Neural progenitor cell (in vitro differentiated cells): ENCODE results near the gene BRSK2. TPM values are rescaled to one million over a fixed set of nuclear protein-coding genes. Genes with fewer than 3 reads are reported as not detected.

Experiments used
- DNase-seq: peaks from one replicate; pipeline ENCODE4 v3.0.0-alpha.2; 2016; ENCODE audit warnings: low spot score
- H2AFZ ChIP-seq: fragments of 200-600 bp; sonication (generic); replicated peaks from 2 replicates; pipeline ENCODE4 v1.6.1; 2016; ENCODE audit warnings: antibody characterized with exemption
- H3F3A ChIP-seq: fragments of 200-600 bp; sonication (generic); 2 replicates; pipeline ENCODE4 v1.6.1; 2016; ENCODE audit warnings: antibody characterized with exemption, low read depth
- H3K27ac ChIP-seq: fragments of 200-600 bp; sonication (generic); 2 replicates; pipeline ENCODE4 v1.5.1; 2016; ENCODE audit warnings: mild to moderate bottlenecking
- H3K27me3 ChIP-seq: fragments of 200-600 bp; sonication (generic); 2 replicates; pipeline ENCODE4 v1.6.1; 2016; ENCODE audit warnings: mild to moderate bottlenecking, moderate library complexity
- H3K36me3 ChIP-seq: fragments of 200-600 bp; sonication (generic); 2 replicates; pipeline ENCODE4 v1.5.1; 2016
- H3K4me1 ChIP-seq: fragments of 200-600 bp; sonication (generic); 2 replicates; pipeline ENCODE4 v1.6.1; 2016; ENCODE audit warnings: mixed run types
- H3K4me2 ChIP-seq: fragments of 200-600 bp; sonication (generic); 2 replicates; pipeline ENCODE4 v1.6.1; 2016
- H3K4me3 ChIP-seq: fragments of 200-600 bp; sonication (generic); 2 replicates; pipeline ENCODE4 v1.5.1; 2016
- H3K79me2 ChIP-seq: fragments of 200-600 bp; sonication (generic); 2 replicates; pipeline ENCODE4 v1.6.1; 2016; ENCODE audit warnings: low read depth
- H3K9ac ChIP-seq: fragments of 200-600 bp; sonication (generic); 2 replicates; pipeline ENCODE4 v1.6.1; 2016
- H3K9me3 ChIP-seq: fragments of 200-600 bp; sonication (generic); 2 replicates; pipeline ENCODE4 v1.5.1; 2016; ENCODE audit warnings: low read depth
- H4K20me1 ChIP-seq: fragments of 200-600 bp; sonication (generic); 2 replicates; pipeline ENCODE4 v1.6.1; 2016; ENCODE audit warnings: low read depth
- H3K27ac Mint-ChIP-seq: 3 replicates; pipeline ENCODE4 v1.8.0; 2021; ENCODE audit warnings: mixed read lengths
- H3K27me3 Mint-ChIP-seq: 2 replicates; pipeline ENCODE4 v1.8.0; 2022; ENCODE audit warnings: low read depth, mild to moderate bottlenecking, inconsistent platforms, moderate library complexity, mixed read lengths; ENCODE audit not compliant: insufficient read depth
- H3K36me3 Mint-ChIP-seq: 3 replicates; pipeline ENCODE4 v1.8.0; 2021; ENCODE audit warnings: mixed read lengths
- H3K4me1 Mint-ChIP-seq: 3 replicates; pipeline ENCODE4 v1.8.0; 2021; ENCODE audit warnings: mixed read lengths
- H3K4me3 Mint-ChIP-seq: 3 replicates; pipeline ENCODE4 v1.8.0; 2021; ENCODE audit warnings: mild to moderate bottlenecking, moderate library complexity, mixed read lengths
- H3K9me3 Mint-ChIP-seq: 3 replicates; pipeline ENCODE4 v1.8.0; 2020; ENCODE audit warnings: mixed read lengths
- CTCF ChIP-seq: fragments of 200-600 bp; sonication (generic); IDR thresholded peaks from 2 replicates; pipeline ENCODE4 v1.5.1; 2017; ENCODE audit warnings: antibody characterized with exemption, mild to moderate bottlenecking
- EZH2 ChIP-seq: fragments of 200-600 bp; sonication (generic); IDR thresholded peaks from 2 replicates; pipeline ENCODE4 v1.6.1; 2017; ENCODE audit warnings: antibody characterized with exemption, mild to moderate bottlenecking, moderate library complexity
- EZH2phosphoT487 ChIP-seq: fragments of 200-600 bp; sonication (generic); IDR thresholded peaks from 2 replicates; pipeline ENCODE4 v1.6.1; 2017; ENCODE audit warnings: antibody characterized with exemption
- total RNA-seq: library from RNA; depleted of rRNA; stranded (reverse); fragments of >200 nt; gene quantifications from 2 replicates; pipeline ENCODE4 v1.2.3, GENCODE V29; 2015; ENCODE audit warnings: low replicate concordance

The BRSK2 gene
- total RNA-seq, 1 donor from 2014 or later = 8.2 TPM

GRCh38 chr11:1454576-1454975 lies 64.8 kb downstream of the BRSK2 start:
- H3K27ac ChIP-seq = no peak overlapping the region
- no peaks in the 10 kb centered on the region for H3F3A ChIP-seq
- H4K20me1 ChIP-seq = peaks cover 17% of the 10 kb centered on the region
- TF ChIP-seq CTCF = no peak
- H3K9me3 ChIP-seq = no peaks in the 10 kb centered on the region
- Mint-ChIP-seq H3K4me3 (no peak overlapping the region), H3K4me1 (peaks cover 3% of the 10 kb centered on the region), H3K27me3 (peaks cover 2% of the 10 kb centered on the region), H3K9me3 (no peaks in the 10 kb centered on the region), H3K36me3 (no peaks in the 10 kb centered on the region), H3K27ac (no peak overlapping the region)
- H3K36me3 ChIP-seq = no peaks in the 10 kb centered on the region
- no peak overlapping the region for H2AFZ ChIP-seq
- no peak overlapping the region for H3K4me3 ChIP-seq
- H3K27me3 ChIP-seq = no peaks in the 10 kb centered on the region
- DNase-seq = no peak
- peaks cover 12% of the 10 kb centered on the region for H3K4me1 ChIP-seq
- no peaks in the 10 kb centered on the region for H3K79me2 ChIP-seq
- H3K4me2 ChIP-seq = no peak overlapping the region
- no peak overlapping the region for H3K9ac ChIP-seq

- Histone ChIP-seq H3K36me3 (no peaks in the 10 kb centered on the region), H3F3A (no peaks in the 10 kb centered on the region), H3K79me2 (no peaks in the 10 kb centered on the region), H2AFZ (no peak overlapping the region), H3K9ac (no peak overlapping the region), H3K27ac (no peak overlapping the region), H3K9me3 (no peaks in the 10 kb centered on the region), H4K20me1 (peaks cover 13% of the 10 kb centered on the region), H3K4me1 (peaks cover 10% of the 10 kb centered on the region), H3K4me3 (no peak overlapping the region), H3K4me2 (no peak overlapping the region), H3K27me3 (no peaks in the 10 kb centered on the region)
- H3K9me3 Mint-ChIP-seq = no peaks in the 10 kb centered on the region
- H3K36me3 Mint-ChIP-seq = no peaks in the 10 kb centered on the region
- DNase-seq = no peak
- peaks cover 3% of the 10 kb centered on the region for H3K27me3 Mint-ChIP-seq
- H3K4me3 Mint-ChIP-seq = no peak overlapping the region
- TF ChIP-seq EZH2phosphoT487 = no peak
- no peak for TF ChIP-seq CTCF
- TF ChIP-seq EZH2 = no peak
- H3K4me1 Mint-ChIP-seq = peaks cover 3% of the 10 kb centered on the region
- no peak overlapping the region for H3K27ac Mint-ChIP-seq
Observed at GRCh38 chr11:1455032-1455762, 65.5 kb downstream of the BRSK2 start.

GRCh38 chr11:1455763-1456060 lies 66.0 kb downstream of the BRSK2 start:
- Histone ChIP-seq H3K4me1 (peaks cover 10% of the 10 kb centered on the region), H2AFZ (no peak overlapping the region), H4K20me1 (peaks cover 13% of the 10 kb centered on the region), H3K27me3 (no peaks in the 10 kb centered on the region), H3K9me3 (no peaks in the 10 kb centered on the region), H3K9ac (no peak overlapping the region), H3K27ac (no peak overlapping the region), H3F3A (no peaks in the 10 kb centered on the region), H3K4me3 (no peak overlapping the region), H3K79me2 (no peaks in the 10 kb centered on the region), H3K36me3 (no peaks in the 10 kb centered on the region), H3K4me2 (no peak overlapping the region)
- Mint-ChIP-seq H3K4me1 (peaks cover 3% of the 10 kb centered on the region), H3K27me3 (peaks cover 4% of the 10 kb centered on the region), H3K9me3 (no peaks in the 10 kb centered on the region), H3K27ac (no peak overlapping the region), H3K36me3 (no peaks in the 10 kb centered on the region), H3K4me3 (no peak overlapping the region)
- DNase-seq = no peak
- TF ChIP-seq EZH2 (no peak), EZH2phosphoT487 (no peak), CTCF (no peak)
